Measurements from ENCODE around the gene RPP21.

The RPP21 gene

DNA sequence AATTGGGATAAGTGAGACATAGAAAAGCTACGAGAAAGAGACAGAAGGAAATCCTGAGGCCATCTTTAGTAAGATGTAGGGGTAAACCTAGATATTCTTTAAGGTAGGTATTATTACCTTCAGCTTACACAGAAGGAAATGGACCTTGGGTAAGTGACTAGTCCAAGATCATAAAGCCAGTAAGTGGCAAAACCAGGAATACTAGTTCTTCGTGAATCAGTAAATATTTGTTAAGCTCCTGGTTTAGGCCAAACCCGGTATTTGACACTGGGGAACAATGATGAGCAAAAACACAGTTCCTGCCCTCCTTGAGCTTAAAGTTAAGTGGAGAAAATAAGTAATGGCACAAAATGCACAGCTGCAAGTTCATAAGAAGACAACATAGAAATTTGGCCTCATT lies 13.0 kb upstream of the RPP21 start:
- no peak for TF ChIP-seq ZFX (IDR thresholded peaks at IDR 0.05)
- TF ChIP-seq, protein P1, sequence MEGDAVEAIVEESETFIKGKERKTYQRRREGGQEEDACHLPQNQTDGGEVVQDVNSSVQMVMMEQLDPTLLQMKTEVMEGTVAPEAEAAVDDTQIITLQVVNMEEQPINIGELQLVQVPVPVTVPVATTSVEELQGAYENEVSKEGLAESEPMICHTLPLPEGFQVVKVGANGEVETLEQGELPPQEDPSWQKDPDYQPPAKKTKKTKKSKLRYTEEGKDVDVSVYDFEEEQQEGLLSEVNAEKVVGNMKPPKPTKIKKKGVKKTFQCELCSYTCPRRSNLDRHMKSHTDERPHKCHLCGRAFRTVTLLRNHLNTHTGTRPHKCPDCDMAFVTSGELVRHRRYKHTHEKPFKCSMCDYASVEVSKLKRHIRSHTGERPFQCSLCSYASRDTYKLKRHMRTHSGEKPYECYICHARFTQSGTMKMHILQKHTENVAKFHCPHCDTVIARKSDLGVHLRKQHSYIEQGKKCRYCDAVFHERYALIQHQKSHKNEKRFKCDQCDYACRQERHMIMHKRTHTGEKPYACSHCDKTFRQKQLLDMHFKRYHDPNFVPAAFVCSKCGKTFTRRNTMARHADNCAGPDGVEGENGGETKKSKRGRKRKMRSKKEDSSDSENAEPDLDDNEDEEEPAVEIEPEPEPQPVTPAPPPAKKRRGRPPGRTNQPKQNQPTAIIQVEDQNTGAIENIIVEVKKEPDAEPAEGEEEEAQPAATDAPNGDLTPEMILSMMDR (conservative IDR thresholded peaks at IDR 0.05) = no peak
- no peak overlapping the region for H3K27ac ChIP-seq

DNA sequence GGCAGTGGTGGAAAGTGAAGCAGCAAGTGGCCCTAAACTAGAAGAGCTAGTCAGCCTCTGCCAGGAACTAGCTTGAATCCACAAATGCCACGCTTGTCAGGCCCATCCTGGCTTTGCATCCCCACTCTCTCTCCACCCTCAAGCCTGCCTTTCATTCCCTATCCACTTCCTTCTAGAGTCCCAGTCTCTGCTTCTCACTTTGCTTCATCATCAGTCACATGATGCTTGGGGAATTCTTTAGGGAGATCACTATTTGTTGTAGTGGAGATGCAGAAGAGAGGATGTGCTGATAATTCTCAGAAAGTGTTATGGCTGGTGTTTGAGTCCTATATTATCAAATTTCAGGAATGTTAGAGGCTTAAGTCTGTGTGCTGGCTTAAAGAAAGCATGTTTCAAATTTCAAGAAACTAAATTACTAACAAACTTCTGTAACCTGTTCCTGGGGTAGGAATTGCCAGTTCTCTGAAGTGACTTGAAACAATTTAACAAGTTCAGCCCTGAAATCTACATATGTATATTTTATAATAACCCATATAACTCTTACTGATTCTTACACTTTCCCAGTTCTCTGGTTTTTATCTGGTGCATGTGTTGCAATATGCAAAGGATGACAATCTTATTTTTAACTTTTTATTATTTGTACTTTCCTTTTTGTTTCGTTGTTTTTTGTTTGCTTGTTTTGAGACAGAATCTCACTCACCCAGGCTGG lies 10.7 kb upstream of the RPP21 start:
- H3K27ac ChIP-seq = no peak overlapping the region
- TF ChIP-seq, protein P1 (conservative IDR thresholded peaks at IDR 0.05) = no peak
- no peak for TF ChIP-seq ZFX (IDR thresholded peaks at IDR 0.05)

DNA sequence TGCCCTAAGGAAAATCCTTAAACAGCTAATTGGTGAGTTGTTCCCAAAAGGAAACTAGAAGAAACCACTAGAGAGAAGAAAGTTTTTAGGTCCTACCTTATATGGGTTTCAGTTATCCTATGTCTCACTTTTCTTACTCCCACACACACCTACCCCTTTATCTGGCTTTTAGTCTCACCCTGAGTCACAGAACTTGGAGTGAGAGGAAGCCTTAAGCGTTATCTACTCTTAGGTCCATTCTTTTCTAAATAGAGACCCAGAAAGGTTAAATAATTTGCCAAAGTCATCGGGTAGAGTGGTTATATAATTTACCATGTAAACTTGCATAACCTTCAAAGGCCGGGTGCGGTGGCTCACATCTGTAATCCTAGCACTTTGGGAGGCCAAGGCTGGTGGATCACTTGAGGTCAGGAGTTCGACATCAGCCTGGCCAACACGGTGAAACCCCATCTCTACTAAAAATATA lies 4.3 kb upstream of the RPP21 start:
- no peak for TF ChIP-seq ZFX (IDR thresholded peaks at IDR 0.05)
- TF ChIP-seq, protein P1 (conservative IDR thresholded peaks at IDR 0.05) = no peak
- H3K27ac ChIP-seq = no peak overlapping the region

DNA sequence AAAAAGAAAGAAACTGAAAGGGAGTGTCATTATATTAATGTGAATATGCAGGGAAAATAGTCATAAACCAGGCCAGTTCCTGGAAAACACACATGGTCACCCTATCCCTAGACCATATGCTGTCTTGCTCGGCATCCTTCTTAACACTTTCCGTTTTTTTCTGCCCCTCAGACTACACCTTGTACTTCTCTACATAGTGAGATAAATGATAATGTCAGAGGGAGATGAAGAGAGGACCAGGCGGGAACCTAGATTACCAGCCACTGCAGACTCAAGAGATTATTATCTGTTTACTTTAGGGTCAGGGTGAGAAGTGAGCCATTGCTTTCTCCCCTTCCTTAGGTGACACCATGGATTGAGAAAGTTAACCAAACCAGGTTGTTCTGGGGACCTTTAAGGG lies 3.7 kb upstream of the RPP21 start:
- H3K27ac ChIP-seq = no peak overlapping the region

DNA sequence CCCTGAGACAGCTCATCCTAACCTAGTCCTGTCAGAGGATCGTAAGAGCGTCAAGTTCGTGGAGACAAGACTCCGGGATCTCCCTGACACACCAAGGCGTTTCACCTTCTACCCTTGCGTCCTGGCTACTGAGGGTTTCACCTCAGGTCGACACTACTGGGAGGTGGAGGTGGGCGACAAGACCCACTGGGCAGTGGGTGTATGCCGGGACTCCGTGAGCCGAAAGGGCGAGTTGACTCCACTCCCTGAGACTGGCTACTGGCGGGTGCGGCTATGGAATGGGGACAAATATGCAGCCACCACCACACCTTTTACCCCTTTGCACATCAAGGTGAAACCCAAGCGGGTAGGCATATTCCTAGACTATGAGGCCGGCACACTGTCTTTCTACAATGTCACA lies 3.2 kb upstream of the RPP21 start:
- H3K27ac ChIP-seq = no peak overlapping the region
- TF ChIP-seq, protein P1 (conservative IDR thresholded peaks at IDR 0.05) = no peak
- TF ChIP-seq ZFX (IDR thresholded peaks at IDR 0.05) = no peak

More for the DNA sequence above, 3.7 kb upstream of the RPP21 start:
- TF ChIP-seq, protein P1 (conservative IDR thresholded peaks at IDR 0.05) = no peak
- no peak for TF ChIP-seq ZFX (IDR thresholded peaks at IDR 0.05)

DNA sequence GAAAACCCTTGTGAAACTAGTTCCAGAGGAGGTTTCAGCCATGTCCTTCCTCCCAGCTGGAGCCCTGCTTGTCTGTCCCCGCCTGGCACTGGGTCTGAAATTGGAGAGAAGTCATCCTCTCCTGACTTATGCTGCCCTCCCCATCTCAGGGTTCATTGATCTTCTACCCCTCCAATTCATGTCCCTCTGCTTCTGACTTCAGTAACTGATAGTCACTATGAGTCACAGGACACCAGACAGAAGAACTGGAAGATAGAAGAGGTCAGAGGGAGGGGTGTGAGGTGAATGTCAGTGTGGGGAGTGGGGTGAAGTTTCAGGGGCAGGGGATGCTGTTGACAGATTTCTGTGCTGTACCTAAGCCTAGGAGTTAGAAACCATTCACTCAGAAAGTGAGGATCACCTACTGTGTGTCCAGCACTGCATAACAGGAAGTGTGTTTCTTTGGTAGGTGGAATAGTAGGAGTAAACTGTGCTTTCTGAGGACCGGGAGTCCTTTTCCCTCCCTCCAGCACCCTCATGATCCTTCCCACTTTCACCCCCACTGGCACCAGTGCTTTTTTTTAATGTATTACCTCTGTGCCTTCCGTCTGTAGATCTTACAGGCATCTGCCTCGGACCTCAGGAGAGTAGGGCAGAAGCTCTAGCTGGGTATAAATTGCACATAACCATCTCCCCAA lies 627 bp upstream of the RPP21 start:
- H3K27ac ChIP-seq = peak overlapping the region; percentile 77
- TF ChIP-seq, protein P1 (conservative IDR thresholded peaks at IDR 0.05) = no peak
- TF ChIP-seq ZFX (IDR thresholded peaks at IDR 0.05) = no peak

DNA sequence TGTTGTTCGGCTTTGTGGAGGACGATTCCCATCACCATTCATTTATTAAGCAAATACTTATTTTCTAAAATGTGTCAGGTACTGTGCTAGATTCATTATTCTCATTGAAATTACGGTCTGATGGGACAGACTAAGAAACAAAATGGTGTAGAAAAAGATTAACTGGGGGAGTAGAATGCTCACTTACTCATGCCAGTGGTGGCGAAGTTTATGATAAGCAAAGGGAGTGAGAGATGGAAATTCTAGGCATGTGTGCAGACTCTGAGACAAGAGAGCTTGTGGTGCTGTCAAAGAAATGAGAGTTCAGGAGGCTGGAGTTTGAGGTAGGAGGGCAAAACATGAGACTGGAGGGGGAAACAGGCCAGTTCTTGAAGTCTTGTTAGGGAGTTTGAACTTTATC lies 896 bp downstream of the RPP21 start:
- peak overlapping the region; percentile 77 for H3K27ac ChIP-seq
- no peak for TF ChIP-seq ZFX (IDR thresholded peaks at IDR 0.05)
- TF ChIP-seq, protein P1 (conservative IDR thresholded peaks at IDR 0.05) = no peak
